Muscle layer of duodenum (tissue), 2 donors: ENCODE data around the gene TARS2.
A peak's percentile ranks its signal among the peaks of the same experiment; 100 is the strongest.

Source experiments
- H3K27ac ChIP-seq: one replicate; pipeline ENCODE4 v1.7.0; 2013; ENCODE audit warnings: mild to moderate bottlenecking, low read length
- H3K27me3 ChIP-seq: one replicate; pipeline ENCODE4 v1.7.0; 2013; ENCODE audit warnings: low read depth, mild to moderate bottlenecking, control low read depth, low read length
- H3K36me3 ChIP-seq, 2 donors: one replicate each; pipeline ENCODE4 v1.7.0; 2013; ENCODE audit warnings: low read length in 2 of 2, control low read depth in 1 of 2, mild to moderate bottlenecking in 1 of 2; ENCODE audit not compliant: insufficient read depth in 2 of 2, control insufficient read depth in 1 of 2
- H3K4me1 ChIP-seq, 2 donors: one replicate each; pipeline ENCODE4 v1.7.0; 2013; ENCODE audit warnings: low read length in 2 of 2, mild to moderate bottlenecking in 2 of 2, control low read depth in 1 of 2, moderate library complexity in 1 of 2; ENCODE audit not compliant: insufficient read depth in 2 of 2, control insufficient read depth in 1 of 2
- H3K4me3 ChIP-seq, 2 donors: one replicate each; pipeline ENCODE4 v1.7.0; 2013; ENCODE audit warnings: low read length in 2 of 2, low read depth in 1 of 2, mild to moderate bottlenecking in 1 of 2
- H3K9me3 ChIP-seq, 2 donors: one replicate each; pipeline ENCODE4 v1.7.0; 2013; ENCODE audit warnings: low read length in 2 of 2, control low read depth in 1 of 2, mild to moderate bottlenecking in 1 of 2; ENCODE audit not compliant: control insufficient read depth in 1 of 2
- donor health status: healthy.

The TARS2 gene

GRCh38 chr1:150508982-150509381, 21.8 kb downstream of the TARS2 start:
- peak overlapping the region; percentile 24 to 53 for H3K4me3 ChIP-seq
- H3K36me3 ChIP-seq, result peaks cover 27 to 36% of the 10 kb centered on the region in 2 donors
- H3K9me3 ChIP-seq, result no peaks in the 10 kb centered on the region
- H3K4me1 ChIP-seq, result peaks cover 4 to 6% of the 10 kb centered on the region in 2 donors
- no peaks in the 10 kb centered on the region for H3K27me3 ChIP-seq
- no peak overlapping the region for H3K27ac ChIP-seq

- Histone ChIP-seq H3K27me3 (no peaks in the 10 kb centered on the region), H3K36me3 (peaks cover 4 to 12% of the 10 kb centered on the region in 2 donors), H3K4me3 (no peak overlapping the region), H3K27ac (no peak overlapping the region), H3K9me3 (no peaks in the 10 kb centered on the region), H3K4me1 (peaks cover 11 to 16% of the 10 kb centered on the region in 2 donors)
Observed at GRCh38 chr1:150511551-150511950, 24.3 kb downstream of the TARS2 start.

GRCh38 chr1:150511985-150512660, 24.9 kb downstream of the TARS2 start:
- Histone ChIP-seq H3K4me1 (peaks cover 12 to 16% of the 10 kb centered on the region in 2 donors), H3K36me3 (peaks cover 0 to 7% of the 10 kb centered on the region in 2 donors), H3K27ac (no peak overlapping the region), H3K4me3 (no peak overlapping the region), H3K9me3 (no peaks in the 10 kb centered on the region), H3K27me3 (no peaks in the 10 kb centered on the region)

GRCh38 chr1:150512846-150513245, 25.6 kb downstream of the TARS2 start:
- H3K4me1 ChIP-seq, result peaks cover 8 to 16% of the 10 kb centered on the region in 2 donors
- H3K27me3 ChIP-seq, result no peaks in the 10 kb centered on the region
- H3K4me3 ChIP-seq, result no peak overlapping the region
- H3K36me3 ChIP-seq, result peaks cover 0 to 7% of the 10 kb centered on the region in 2 donors
- no peak overlapping the region for H3K27ac ChIP-seq
- no peaks in the 10 kb centered on the region for H3K9me3 ChIP-seq

- peaks cover 0 to 7% of the 10 kb centered on the region in 2 donors for H3K36me3 ChIP-seq
- H3K4me3 ChIP-seq, result no peak overlapping the region
- H3K9me3 ChIP-seq, result no peaks in the 10 kb centered on the region
- H3K27ac ChIP-seq, result no peak overlapping the region
- no peaks in the 10 kb centered on the region for H3K27me3 ChIP-seq
- H3K4me1 ChIP-seq, result peaks cover 6 to 12% of the 10 kb centered on the region in 2 donors
Observed at GRCh38 chr1:150513351-150513791, 26.2 kb downstream of the TARS2 start.

GRCh38 chr1:150514260-150514659, 27.0 kb downstream of the TARS2 start:
- Histone ChIP-seq H3K27me3 (no peaks in the 10 kb centered on the region), H3K4me3 (no peak overlapping the region), H3K9me3 (no peaks in the 10 kb centered on the region), H3K36me3 (peaks cover 0 to 7% of the 10 kb centered on the region in 2 donors), H3K27ac (no peak overlapping the region), H3K4me1 (peaks cover 6 to 12% of the 10 kb centered on the region in 2 donors)

GRCh38 chr1:150514913-150515327, 27.7 kb downstream of the TARS2 start:
- H3K36me3 ChIP-seq, result peaks cover 0 to 7% of the 10 kb centered on the region in 2 donors
- no peaks in the 10 kb centered on the region for H3K9me3 ChIP-seq
- no peaks in the 10 kb centered on the region for H3K27me3 ChIP-seq
- H3K27ac ChIP-seq, result peak overlapping the region; percentile 73
- peak overlapping the region; percentile 61 to 80 for H3K4me3 ChIP-seq
- peaks cover 6 to 12% of the 10 kb centered on the region in 2 donors for H3K4me1 ChIP-seq

GRCh38 chr1:150515328-150516049, 28.3 kb downstream of the TARS2 start, which contains the start of gene FALEC:
Gene FALEC, plus strand, starts transcription at chr1:150515752.
- Histone ChIP-seq H3K27me3 (no peaks in the 10 kb centered on the region), H3K4me3 (peak within 1 kb of the TSS; percentile 61 to 80), H3K4me1 (peaks cover 6 to 12% of the 10 kb centered on the region in 2 donors), H3K36me3 (peaks cover 0 to 7% of the 10 kb centered on the region in 2 donors), H3K27ac (peak within 1 kb of the TSS; percentile 73), H3K9me3 (no peaks in the 10 kb centered on the region)

- Histone ChIP-seq H3K36me3 (peaks cover 0 to 7% of the 10 kb centered on the region in 2 donors), H3K9me3 (no peaks in the 10 kb centered on the region), H3K27ac (peak overlapping the region; percentile 9), H3K4me1 (peaks cover 6 to 12% of the 10 kb centered on the region in 2 donors), H3K4me3 (peak overlapping the region; percentile 41 to 61), H3K27me3 (no peaks in the 10 kb centered on the region)
Observed at GRCh38 chr1:150516050-150516591, 28.9 kb downstream of the TARS2 start.

GRCh38 chr1:150516616-150517015, 29.4 kb downstream of the TARS2 start:
- Histone ChIP-seq H3K4me1 (peaks cover 6 to 12% of the 10 kb centered on the region in 2 donors), H3K27ac (peak overlapping the region; percentile 9), H3K4me3 (peak overlapping the region; percentile 41 to 61), H3K9me3 (no peaks in the 10 kb centered on the region), H3K36me3 (peaks cover 0 to 7% of the 10 kb centered on the region in 2 donors), H3K27me3 (no peaks in the 10 kb centered on the region)
